H4 (cell line): ENCODE results near the gene MPL. TPM values are rescaled to one million over a fixed set of nuclear protein-coding genes. Genes with fewer than 3 reads are reported as not detected.

ENCODE experiments used
- DNase-seq: peaks from one replicate; pipeline ENCODE4 v3.0.0-alpha.2; 2015; ENCODE audit warnings: low spot score
- total RNA-seq: library from RNA; depleted of rRNA; stranded (reverse); fragments of >200 nt; shearing (Covaris generic); gene quantifications from 2 replicates; pipeline ENCODE4 v1.2.3, GENCODE V29; 2014

Gene MPL
- total RNA-seq, 1 experiment from 2014 or later, result not detected

GRCh38 chr1:43325381-43325780 lies 12.2 kb upstream of the MPL start:
- no peak for DNase-seq

GRCh38 chr1:43327549-43328292 lies 9.9 kb upstream of the MPL start:
- DNase-seq, result no peak

DNA sequence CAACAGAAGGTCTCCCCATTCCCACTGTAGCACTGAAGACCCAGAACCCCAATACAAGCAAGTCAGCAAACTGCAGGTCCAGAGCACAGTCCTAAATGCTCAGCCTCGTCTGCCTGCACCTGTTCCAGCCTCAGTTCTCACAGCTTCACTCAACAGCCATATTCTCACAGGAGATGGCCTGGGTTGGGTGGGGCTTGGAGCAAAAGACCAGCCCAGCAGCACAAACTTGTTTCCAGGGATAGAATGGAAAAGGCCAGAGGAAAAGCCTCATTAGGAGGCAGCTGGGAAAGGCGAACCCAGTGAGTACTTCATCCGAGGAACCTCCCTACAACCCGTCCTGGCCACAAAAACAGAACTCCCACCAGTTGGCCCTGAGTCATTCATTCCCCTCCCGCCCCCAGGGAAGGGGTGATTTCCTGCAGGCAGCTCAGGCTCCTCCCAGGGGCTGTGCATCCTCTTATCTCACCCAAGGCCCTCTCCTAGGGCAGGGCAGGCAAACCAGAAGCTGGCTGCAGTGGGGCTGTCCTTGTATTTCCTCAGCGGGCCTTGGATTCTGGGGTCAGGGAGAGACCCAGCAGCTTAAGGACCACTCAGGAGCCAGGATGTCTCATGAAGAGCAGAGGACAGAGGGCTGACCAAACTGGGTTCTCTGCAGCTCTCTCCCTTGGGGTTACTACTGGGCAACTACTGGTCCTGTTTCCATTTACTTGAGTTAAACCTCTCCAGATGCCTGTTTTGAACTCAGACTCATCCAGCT lies 7.4 kb upstream of the MPL start:
- DNase-seq, result peak; percentile 74

DNA sequence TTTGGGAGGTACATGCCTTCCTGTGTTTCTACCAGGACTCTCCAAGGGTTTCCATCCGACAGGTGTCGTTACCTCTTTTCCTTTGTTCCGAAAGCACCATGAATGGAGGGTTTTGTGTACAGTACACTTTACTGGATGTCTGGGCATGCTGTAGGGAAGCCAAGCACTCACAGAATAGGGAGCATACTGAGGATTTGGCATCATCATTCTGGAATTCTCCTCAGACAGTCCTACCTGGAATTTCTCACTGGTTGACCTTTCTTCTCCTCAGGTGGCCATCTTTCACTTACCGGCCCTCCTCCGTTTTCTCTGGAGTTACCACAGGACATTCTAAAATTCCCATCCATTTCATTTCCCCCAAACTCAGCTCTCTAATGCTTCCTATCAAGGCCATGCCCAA lies 5.9 kb upstream of the MPL start:
- no peak for DNase-seq

DNA sequence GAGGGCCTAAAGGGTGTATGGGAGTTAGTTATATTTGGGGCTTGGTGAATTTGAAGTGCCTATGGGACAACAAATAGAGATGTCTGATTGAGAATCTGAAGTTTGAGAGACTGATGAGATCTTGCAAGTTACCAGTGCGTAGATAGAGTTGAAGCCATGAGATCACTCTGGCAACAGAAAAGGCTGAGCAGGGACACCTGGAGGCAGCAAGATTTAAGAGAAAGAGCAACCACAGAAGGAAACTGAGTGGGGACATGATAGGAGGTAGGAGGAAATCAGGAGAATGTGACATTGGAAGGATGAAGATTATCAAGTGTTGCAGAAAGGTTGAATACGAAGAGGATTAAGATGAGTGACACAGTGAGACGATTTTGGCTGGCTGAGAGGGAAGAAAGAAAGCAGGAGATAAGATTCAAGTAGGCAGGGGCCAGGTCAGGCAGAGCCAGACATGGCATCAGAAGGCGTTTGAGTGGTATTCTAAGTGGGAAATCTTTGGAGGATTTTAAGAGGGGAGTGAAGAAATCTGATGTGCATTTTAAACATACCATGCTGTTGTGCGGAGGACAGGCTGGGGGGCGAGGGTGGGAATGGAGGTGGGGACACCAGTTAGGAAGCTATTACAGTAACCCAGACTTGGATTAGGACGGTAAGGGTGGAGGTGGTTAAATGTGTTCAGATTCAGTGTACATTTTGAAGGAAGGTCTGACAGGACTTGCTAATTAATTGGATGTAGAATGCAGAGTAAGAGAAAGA lies 3.0 kb upstream of the MPL start:
- no peak for DNase-seq

DNA sequence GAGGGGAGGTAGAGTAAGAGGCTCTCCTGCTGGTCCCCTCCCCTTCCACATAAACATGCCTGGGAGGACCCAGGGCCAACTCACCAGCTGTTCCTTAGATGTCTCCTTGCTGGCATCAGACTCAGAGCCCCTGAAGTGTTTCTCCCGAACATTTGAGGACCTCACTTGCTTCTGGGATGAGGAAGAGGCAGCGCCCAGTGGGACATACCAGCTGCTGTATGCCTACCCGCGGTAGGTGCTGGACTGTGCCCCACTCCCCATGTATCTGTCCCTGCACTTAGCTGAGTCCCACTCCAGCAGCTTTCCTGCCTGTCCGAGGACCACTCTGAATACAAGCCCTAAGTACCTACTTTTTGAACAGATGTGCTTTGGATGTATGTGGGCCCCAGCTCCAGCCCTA lies 383 bp downstream of the MPL start:
- DNase-seq, result no peak

DNA sequence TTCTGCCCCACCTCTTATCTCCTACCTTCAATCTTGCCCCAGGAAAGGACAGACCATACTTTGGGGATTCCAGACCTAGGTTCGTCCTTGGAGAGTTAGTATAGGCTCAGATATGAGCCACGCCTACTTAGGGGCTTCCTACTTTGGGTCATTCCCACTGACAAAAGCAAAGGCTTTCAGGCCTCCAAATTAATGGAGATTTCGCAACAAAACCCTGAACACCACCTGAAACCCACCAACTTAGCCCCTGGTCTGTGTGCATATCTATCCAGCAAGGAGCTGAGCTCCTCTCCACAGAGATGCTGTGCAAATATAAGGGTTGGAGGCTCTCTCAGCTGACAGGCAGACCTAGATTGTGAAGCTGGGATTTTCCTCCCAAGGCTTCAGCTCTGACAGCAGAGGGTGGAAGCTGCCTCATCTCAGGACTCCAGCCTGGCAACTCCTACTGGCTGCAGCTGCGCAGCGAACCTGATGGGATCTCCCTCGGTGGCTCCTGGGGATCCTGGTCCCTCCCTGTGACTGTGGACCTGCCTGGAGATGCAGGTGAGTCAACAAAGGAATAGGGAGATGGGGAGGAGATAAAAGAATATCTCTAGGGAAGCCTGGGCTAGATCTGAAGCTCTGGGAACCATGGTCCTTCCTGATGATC lies 2.1 kb downstream of the MPL start:
- no peak for DNase-seq

DNA sequence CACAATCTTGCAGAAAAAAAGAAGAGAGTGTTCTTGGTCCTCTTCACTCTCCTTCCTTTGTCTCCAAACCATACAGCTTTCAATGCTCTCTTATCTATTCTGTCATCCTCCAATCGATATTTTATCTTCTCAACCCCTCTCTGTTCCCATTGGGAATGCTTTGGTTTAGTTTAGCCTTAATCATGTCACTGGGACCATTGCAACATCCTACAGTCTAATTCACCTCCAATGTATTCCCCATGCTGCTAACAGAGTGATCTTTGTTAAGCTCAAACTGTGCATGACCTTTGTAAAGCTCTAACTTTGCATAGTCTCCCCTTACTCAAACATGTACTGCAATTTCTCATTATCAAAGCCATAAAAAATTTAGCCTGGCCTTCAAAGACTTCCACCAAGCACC lies 2.9 kb downstream of the MPL start:
- DNase-seq, result no peak

- no peak for DNase-seq
Measured at GRCh38 chr1:43344267-43344850, 6.7 kb downstream of the MPL start.

DNA sequence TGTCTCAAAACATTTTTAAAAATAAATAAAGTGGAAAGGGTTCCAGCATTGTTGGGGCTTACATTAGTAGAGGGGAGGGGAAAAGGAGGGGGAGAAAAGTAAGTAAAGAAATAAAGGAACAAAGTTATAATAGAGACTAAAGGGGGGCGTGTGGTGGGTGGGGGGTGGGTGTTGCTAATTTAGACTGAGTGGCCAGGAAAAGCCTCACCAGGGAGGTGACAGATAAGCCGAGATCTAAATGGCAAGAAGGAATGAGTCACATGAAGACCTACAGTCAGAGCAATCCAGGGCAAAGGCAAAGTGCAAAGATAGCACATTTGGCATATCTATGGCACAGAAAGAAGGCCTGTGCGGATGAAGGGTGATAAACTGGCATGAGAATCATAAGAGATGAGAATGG lies 7.5 kb downstream of the MPL start:
- no peak for DNase-seq

GRCh38 chr1:43346636-43347035 lies 9.0 kb downstream of the MPL start:
- no peak for DNase-seq

- DNase-seq, result no peak
Measured at GRCh38 chr1:43348343-43348808, 10.8 kb downstream of the MPL start.

DNA sequence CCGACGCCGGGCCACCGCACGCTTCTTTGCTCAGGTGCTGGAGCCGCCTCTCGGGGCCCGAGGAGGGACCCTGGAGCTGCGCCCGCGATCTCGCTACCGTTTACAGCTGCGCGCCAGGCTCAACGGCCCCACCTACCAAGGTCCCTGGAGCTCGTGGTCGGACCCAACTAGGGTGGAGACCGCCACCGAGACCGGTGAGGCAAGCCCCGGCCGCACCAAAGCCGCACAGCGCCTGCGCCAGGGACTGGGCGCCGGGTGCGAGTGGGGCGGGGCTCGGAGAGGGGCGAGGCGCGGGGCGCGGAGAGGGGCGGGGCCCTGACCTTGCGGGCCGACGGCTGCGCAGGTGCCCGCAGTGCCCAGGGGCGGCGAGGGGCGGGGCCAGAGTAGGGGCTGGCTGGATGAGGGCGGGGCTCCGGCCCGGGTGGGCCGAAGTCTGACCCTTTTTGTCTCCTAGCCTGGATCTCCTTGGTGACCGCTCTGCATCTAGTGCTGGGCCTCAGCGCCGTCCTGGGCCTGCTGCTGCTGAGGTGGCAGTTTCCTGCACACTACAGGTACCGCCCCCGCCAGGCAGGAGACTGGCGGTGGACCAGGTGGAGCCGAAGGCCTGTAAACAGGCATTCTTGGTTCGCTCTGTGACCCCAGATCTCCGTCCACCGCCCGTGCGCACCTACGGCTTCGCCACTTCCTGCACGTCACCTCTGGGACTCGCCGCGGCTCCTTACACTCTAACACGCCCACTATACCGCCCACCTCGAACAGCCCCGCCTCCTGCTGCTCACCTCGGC lies 11.4 kb downstream of the MPL start:
- DNase-seq, result peak; percentile 83

DNA sequence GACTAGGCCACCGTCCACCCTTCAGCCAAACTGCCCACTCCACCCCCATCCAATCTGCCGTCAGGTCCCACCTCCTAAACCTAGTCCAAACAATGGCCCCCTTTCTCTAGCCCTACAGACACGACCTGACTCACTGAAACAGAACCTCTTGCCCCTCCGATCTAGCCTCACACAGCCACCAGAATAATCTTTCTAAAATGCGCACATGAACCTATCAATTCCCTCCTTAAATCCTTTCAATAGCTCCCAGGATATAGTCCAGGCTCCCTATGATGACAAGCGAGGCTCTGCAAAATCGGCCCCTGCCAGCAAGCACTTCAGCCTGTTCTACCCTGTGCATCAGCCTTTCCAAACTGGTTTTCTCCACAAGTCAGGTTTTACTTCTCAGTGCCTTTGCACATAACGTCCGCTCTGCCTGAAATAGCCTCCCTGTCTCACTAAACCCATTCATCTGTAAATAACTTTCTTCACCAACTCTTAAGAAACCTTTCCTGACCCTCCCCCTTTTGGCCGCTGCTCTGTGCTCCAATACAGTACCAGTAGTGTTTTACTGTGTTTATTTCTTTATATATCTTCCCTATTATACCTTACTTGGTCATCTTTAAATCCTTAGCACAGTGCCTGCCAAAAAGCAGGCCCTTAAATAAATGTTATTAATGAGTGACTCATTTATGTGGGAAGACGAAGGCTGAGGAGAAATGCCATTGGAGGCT lies 12.1 kb downstream of the MPL start:
- DNase-seq, result peak; percentile 77

DNA sequence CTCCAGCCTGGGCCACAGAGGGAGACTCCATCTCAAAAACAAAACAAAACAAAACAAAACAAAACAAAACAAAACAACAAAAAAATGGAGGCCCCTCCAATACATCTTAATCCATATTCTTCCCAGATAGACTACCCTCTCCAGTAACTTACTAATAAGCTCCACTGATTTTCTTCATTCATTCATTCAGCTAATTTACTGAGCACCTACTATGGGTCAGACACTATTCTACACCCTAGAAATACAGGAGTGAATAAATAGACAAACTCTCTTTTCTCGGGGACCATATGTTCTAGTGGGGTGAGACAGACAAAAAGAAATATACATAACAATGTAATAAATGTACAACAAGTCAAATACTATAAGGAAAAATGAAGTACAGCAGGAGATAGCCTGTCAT lies 13.4 kb downstream of the MPL start:
- no peak for DNase-seq

DNA sequence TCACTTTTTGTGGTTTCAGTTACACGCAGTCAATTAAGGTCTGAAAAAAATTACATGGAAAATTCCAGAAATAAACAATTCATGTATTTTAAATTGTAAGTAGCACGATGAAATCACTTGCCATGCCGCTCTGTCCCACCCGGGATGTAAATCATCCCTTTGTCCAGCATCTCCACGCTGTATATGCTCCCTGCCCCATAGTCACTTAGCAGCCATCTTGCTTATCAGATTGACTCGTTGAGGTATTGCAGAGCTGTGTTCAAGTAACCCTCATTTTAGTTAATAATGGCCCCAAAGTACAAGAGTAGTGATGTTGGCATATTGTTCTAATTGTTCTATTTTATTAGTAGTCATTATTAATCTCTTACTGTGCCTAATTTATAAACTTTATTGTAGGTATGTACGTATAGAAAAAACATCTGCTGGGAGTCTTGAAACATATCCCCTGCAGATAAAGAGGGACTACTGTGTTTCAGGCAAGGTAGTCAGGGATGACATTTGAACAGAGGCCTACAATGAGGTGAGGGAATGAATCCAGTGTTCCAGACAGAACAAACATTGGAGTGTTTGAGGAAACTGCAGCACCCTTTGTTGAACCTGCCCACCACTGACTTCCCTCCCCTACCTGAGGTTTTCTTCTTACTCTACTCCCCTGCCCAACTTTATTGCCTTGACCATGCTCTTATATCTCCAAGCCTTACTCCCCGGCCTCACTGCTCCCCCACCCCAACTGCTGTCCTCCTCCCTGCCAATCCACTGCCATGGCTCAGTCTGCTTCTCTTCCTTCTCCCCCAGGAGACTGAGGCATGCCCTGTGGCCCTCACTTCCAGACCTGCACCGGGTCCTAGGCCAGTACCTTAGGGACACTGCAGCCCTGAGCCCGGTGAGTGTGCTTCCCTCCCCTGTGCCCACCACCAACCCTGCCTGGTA lies 14.1 kb downstream of the MPL start:
- no peak for DNase-seq

DNA sequence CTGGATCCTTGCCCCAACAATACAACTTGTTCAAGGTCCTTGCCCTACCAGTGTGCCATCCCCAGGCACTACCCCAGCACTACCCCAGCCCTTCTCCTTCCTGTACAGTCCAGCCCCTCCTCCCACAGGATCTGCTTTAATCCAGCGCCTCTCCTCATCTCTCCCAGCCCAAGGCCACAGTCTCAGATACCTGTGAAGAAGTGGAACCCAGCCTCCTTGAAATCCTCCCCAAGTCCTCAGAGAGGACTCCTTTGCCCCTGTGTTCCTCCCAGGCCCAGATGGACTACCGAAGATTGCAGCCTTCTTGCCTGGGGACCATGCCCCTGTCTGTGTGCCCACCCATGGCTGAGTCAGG lies 14.7 kb downstream of the MPL start:
- no peak for DNase-seq

- DNase-seq, result no peak
Measured at GRCh38 chr1:43352881-43353280, 15.3 kb downstream of the MPL start.

DNA sequence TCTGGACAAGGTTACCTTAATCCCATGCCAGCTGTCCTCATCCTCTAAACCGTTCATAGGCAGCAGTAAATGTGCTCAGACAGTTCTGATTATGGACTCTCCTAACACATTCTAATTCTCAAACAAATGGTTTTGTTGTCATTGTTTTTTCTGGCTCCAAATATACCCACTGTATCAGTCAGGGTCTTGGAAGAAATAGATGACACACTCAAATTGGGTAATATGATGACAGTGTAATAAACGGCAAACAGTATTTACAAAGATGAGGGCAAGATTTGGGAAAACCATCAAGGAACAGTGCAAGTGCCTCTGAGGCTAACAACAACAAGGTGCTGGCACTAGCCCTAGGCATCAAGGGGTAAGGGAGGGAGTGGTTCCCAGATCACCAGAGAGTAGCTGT lies 16.9 kb downstream of the MPL start:
- DNase-seq, result no peak
